WTC11 (cell line): Measurements from ENCODE around the gene RAI1.

Experiments used
- ATF1 ChIP-seq: sonication (generic); formaldehyde crosslinking; IDR thresholded peaks from 2 replicates; pipeline ENCODE4 v1.8.1; 2023; ENCODE audit warnings: mild to moderate bottlenecking, moderate library complexity, missing genetic modification reagents
- CTCF ChIP-seq: fragments of 200-600 bp; IDR thresholded peaks from 2 replicates; pipeline ENCODE4 v1.8.0; 2022; ENCODE audit warnings: antibody characterized with exemption
- FOXP1 ChIP-seq: sonication (generic); formaldehyde crosslinking; IDR thresholded peaks from 2 replicates; pipeline ENCODE4 v1.8.0; 2022; ENCODE audit warnings: missing genetic modification reagents, mild to moderate bottlenecking, moderate library complexity, borderline replicate concordance
- JUN ChIP-seq: sonication (generic); formaldehyde crosslinking; IDR thresholded peaks from 2 replicates; pipeline ENCODE4 v1.8.0; 2023; ENCODE audit warnings: mild to moderate bottlenecking, missing genetic modification reagents
- KAT7 ChIP-seq: sonication (generic); formaldehyde crosslinking; IDR thresholded peaks from 2 replicates; pipeline ENCODE4 v1.8.1; 2023; ENCODE audit warnings: missing genetic modification reagents, mild to moderate bottlenecking, borderline replicate concordance
- SP1 ChIP-seq: sonication (generic); formaldehyde crosslinking; conservative IDR thresholded peaks from 2 replicates; pipeline ENCODE4 v1.8.1; 2022; ENCODE audit warnings: missing genetic modification reagents
- TEAD4 ChIP-seq: sonication (generic); formaldehyde crosslinking; IDR thresholded peaks from 2 replicates; pipeline ENCODE4 v1.8.0; 2022; ENCODE audit warnings: mild to moderate bottlenecking, missing genetic modification reagents
- USF1 ChIP-seq: sonication (generic); formaldehyde crosslinking; IDR thresholded peaks from 2 replicates; pipeline ENCODE4 v1.8.0; 2022; ENCODE audit warnings: mild to moderate bottlenecking, missing genetic modification reagents
- ZNF263 ChIP-seq: sonication (generic); formaldehyde crosslinking; IDR thresholded peaks from 2 replicates; pipeline ENCODE4 v1.8.1; 2022; ENCODE audit warnings: low read depth, mild to moderate bottlenecking, moderate library complexity, missing genetic modification reagents

- TF ChIP-seq CTCF: no peak
- TF ChIP-seq FOXP1 (CRISPR knock-in tag): no peak
- TF ChIP-seq KAT7 (CRISPR knock-in tag): no peak
- no peak for TF ChIP-seq ZNF263 (CRISPR knock-in tag)
- TF ChIP-seq ATF1: no peak
- no peak for TF ChIP-seq SP1 (CRISPR knock-in tag)
- no peak for TF ChIP-seq JUN (CRISPR knock-in tag)
- no peak for TF ChIP-seq USF1 (CRISPR knock-in tag)
- TF ChIP-seq TEAD4 (CRISPR knock-in tag): no peak
Observed at GRCh38 chr17:17786998-17787397, 105.7 kb downstream of the RAI1 start.
